ENCODE data around the gene COG5.

The COG5 gene

DNA sequence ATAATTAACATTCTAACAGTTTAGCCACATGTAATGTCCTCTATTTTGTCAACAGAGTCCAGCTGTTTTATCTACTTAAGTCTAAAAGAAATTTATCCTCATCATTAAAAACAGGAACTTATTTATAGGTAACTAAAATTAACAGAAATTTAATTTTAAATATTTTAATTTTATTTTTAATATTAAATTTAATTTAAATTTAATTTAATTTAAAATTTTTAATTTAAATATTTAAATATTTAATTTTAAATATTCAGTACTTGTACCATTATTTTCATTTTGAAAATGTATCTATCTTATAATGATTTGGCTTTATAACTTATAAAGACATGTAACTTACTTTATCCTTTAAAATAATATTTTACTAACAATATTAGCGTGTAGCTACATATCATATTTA is 94.9 kb downstream of the COG5 start:
- TF ChIP-seq TAF1 (IDR thresholded peaks at IDR 0.05; ENCODE audit: borderline replicate concordance, insufficient read depth, low read length) (no peak), FOXP2 (optimal IDR thresholded peaks at IDR 0.05; ENCODE audit: borderline replicate concordance, extremely low read depth, extremely low read length, insufficient read depth) (no peak), POLR2AphosphoS5 (IDR thresholded peaks at IDR 0.05; ENCODE audit: low read depth, low read length) (no peak), SIN3A (IDR thresholded peaks at IDR 0.05; ENCODE audit: borderline replicate concordance, insufficient read depth, low read length) (no peak)
- TF ChIP-seq, protein P1, sequence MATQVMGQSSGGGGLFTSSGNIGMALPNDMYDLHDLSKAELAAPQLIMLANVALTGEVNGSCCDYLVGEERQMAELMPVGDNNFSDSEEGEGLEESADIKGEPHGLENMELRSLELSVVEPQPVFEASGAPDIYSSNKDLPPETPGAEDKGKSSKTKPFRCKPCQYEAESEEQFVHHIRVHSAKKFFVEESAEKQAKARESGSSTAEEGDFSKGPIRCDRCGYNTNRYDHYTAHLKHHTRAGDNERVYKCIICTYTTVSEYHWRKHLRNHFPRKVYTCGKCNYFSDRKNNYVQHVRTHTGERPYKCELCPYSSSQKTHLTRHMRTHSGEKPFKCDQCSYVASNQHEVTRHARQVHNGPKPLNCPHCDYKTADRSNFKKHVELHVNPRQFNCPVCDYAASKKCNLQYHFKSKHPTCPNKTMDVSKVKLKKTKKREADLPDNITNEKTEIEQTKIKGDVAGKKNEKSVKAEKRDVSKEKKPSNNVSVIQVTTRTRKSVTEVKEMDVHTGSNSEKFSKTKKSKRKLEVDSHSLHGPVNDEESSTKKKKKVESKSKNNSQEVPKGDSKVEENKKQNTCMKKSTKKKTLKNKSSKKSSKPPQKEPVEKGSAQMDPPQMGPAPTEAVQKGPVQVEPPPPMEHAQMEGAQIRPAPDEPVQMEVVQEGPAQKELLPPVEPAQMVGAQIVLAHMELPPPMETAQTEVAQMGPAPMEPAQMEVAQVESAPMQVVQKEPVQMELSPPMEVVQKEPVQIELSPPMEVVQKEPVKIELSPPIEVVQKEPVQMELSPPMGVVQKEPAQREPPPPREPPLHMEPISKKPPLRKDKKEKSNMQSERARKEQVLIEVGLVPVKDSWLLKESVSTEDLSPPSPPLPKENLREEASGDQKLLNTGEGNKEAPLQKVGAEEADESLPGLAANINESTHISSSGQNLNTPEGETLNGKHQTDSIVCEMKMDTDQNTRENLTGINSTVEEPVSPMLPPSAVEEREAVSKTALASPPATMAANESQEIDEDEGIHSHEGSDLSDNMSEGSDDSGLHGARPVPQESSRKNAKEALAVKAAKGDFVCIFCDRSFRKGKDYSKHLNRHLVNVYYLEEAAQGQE (IDR thresholded peaks at IDR 0.05; ENCODE audit: insufficient read depth in 1 of 2, low read depth in 2 of 2, low read length in 2 of 2) = no peak

DNA sequence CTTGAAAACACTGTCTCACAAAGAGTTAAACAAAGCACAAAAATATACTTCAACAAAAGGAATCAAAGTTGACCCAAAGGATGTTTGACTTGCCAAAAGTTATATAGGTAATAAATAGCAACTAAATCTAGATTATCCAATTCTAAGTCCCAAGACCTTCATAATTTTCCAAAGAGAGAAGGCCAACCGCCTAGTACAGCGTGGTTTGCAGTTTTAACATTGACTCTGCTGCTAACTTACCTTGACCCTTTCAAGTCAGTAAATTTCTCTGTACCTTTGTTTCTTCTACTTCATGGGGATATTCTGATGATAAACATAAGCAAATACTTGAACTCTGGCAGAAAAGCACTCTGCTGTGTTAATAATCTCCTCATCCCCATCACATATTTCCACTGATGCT is 95.7 kb downstream of the COG5 start:
- no peak for TF ChIP-seq TAF1 (IDR thresholded peaks at IDR 0.05; ENCODE audit: borderline replicate concordance, insufficient read depth, low read length)
- TF ChIP-seq, protein P1 (IDR thresholded peaks at IDR 0.05; ENCODE audit: insufficient read depth in 1 of 2, low read depth in 2 of 2, low read length in 2 of 2) = no peak

GRCh38 chr7:107464666-107465226 is 99.0 kb downstream of the COG5 start:
- no peak for TF ChIP-seq SIN3A (IDR thresholded peaks at IDR 0.05; ENCODE audit: borderline replicate concordance, insufficient read depth, low read length)
- no peak for TF ChIP-seq TAF1 (IDR thresholded peaks at IDR 0.05; ENCODE audit: borderline replicate concordance, insufficient read depth, low read length)
- TF ChIP-seq POLR2AphosphoS5 (IDR thresholded peaks at IDR 0.05; ENCODE audit: low read depth, low read length) = no peak
- TF ChIP-seq FOXP2 (optimal IDR thresholded peaks at IDR 0.05; ENCODE audit: borderline replicate concordance, extremely low read depth, extremely low read length, insufficient read depth) = no peak
- TF ChIP-seq, protein P1 (IDR thresholded peaks at IDR 0.05; ENCODE audit: insufficient read depth in 1 of 2, low read depth in 2 of 2, low read length in 2 of 2) = no peak

DNA sequence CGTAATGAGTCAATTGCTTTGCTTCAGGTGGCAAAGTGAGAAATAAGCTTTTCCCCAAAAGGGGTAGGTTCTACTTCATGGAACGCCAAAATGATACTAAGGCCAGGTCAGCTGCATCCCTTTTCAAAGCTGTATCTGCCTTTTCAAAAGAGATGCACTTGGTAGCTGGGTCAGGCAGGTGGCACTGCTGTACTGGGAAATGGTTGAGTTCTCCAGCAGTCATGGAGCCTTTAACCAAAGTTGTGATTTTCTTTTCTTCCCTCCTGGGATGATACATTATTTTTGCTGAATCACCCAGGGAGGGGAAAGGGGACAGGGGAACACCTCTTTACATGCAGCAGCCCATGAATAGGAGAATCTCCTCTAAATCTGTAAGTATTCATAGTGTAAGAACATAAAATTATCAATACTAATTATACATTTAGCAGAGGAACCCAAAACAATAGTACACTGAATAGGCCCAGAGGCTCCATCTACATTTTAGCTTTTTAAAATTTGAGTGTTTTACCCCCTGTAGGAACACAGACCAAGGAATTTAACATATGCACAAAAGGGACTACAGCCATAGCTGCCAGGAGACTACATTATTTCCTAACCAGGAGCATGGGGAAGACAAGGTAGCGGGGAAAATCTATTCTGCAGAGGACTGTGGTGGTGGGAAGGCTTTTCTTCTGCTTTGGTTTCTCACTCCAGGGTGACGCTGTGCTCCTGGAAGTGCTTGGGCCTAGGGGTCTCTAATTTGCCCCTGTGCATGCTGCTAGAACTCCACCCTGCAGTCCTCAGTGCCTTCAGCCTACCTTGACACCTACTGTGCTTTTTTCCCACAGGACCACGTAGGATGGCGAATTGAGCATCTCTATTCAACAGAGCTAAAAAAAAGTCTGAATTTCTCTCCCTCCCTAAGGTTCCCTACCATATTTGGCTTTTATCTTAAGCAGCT is 100.3 kb downstream of the COG5 start:
- no peak for TF ChIP-seq POLR2AphosphoS5 (IDR thresholded peaks at IDR 0.05; ENCODE audit: low read depth, low read length)
- TF ChIP-seq, protein P1 (IDR thresholded peaks at IDR 0.05; ENCODE audit: insufficient read depth in 1 of 2, low read depth in 2 of 2, low read length in 2 of 2) = no peak
- TF ChIP-seq SIN3A (IDR thresholded peaks at IDR 0.05; ENCODE audit: borderline replicate concordance, insufficient read depth, low read length) = no peak

All from PFSK-1 (cell line).